SK-N-SH treated with all-trans-retinoic acid at 6 μM for 48 hours (cell line): ENCODE results near the gene PTPRN2.

Experiments used
- ARNTL ChIP-seq: fragments of 450-650 bp; formaldehyde crosslinking; IDR thresholded peaks from 2 replicates; pipeline ENCODE4 v1.5.0; 2020; ENCODE audit warnings: low read depth, mild to moderate bottlenecking, moderate library complexity, borderline replicate concordance
- CSDC2 ChIP-seq: fragments of 250-450 bp; sonication (Bioruptor Pico); IDR thresholded peaks from 2 replicates; pipeline ENCODE4 v1.5.0; 2020; ENCODE audit warnings: mild to moderate bottlenecking, moderate library complexity
- ESRRG ChIP-seq: fragments of 250-450 bp; sonication (Bioruptor Pico); IDR thresholded peaks from 2 replicates; pipeline ENCODE4 v1.6.1; 2021; ENCODE audit warnings: mild to moderate bottlenecking
- PPARA ChIP-seq: fragments of 250-450 bp; sonication (Bioruptor Pico); IDR thresholded peaks from 2 replicates; pipeline ENCODE4 v1.5.0; 2020; ENCODE audit warnings: mild to moderate bottlenecking, borderline replicate concordance
- RARB ChIP-seq: fragments of 250-450 bp; sonication (Bioruptor Pico); IDR thresholded peaks from 2 replicates; pipeline ENCODE4 v1.8.0; 2021; ENCODE audit warnings: mild to moderate bottlenecking, moderate library complexity
- SNAI2 ChIP-seq: fragments of 250-450 bp; sonication (Bioruptor Pico); IDR thresholded peaks from 2 replicates; pipeline ENCODE4 v1.5.0; 2020; ENCODE audit warnings: mild to moderate bottlenecking, moderate library complexity
- TCF4 ChIP-seq: fragments of 250-450 bp; sonication (Bioruptor Pico); IDR thresholded peaks from 2 replicates; pipeline ENCODE4 v1.8.0; 2021; ENCODE audit warnings: mild to moderate bottlenecking, moderate library complexity, borderline replicate concordance
- TOX ChIP-seq: fragments of 250-450 bp; sonication (Bioruptor Pico); IDR thresholded peaks from 2 replicates; pipeline ENCODE4 v1.8.0; 2021; ENCODE audit warnings: mild to moderate bottlenecking, moderate library complexity, borderline replicate concordance
- ZNF70 ChIP-seq: fragments of 450-650 bp; formaldehyde crosslinking; IDR thresholded peaks from 2 replicates; pipeline ENCODE4 v1.5.0; 2020; ENCODE audit warnings: mild to moderate bottlenecking, moderate library complexity
- ZNF8 ChIP-seq: fragments of 450-650 bp; formaldehyde crosslinking; IDR thresholded peaks from 2 replicates; pipeline ENCODE4 v1.5.0; 2020; ENCODE audit warnings: mild to moderate bottlenecking, moderate library complexity
- TF ChIP-seq, protein P1 (sequence below): fragments of 250-450 bp; sonication (Bioruptor Pico); IDR thresholded peaks from 2 replicates; pipeline ENCODE4 v1.5.1; 2020; ENCODE audit warnings: low read depth, mild to moderate bottlenecking, moderate library complexity
- TF ChIP-seq, protein P2 (sequence below): fragments of 250-450 bp; sonication (Bioruptor Pico); IDR thresholded peaks from 2 replicates; pipeline ENCODE4 v1.5.0; 2020; ENCODE audit warnings: mild to moderate bottlenecking, moderate library complexity
- TF ChIP-seq, protein P3 (sequence below): fragments of 250-450 bp; sonication (Bioruptor Pico); IDR thresholded peaks from 2 replicates; pipeline ENCODE4 v1.8.0; 2020; ENCODE audit warnings: mild to moderate bottlenecking, moderate library complexity, borderline replicate concordance

DNA sequence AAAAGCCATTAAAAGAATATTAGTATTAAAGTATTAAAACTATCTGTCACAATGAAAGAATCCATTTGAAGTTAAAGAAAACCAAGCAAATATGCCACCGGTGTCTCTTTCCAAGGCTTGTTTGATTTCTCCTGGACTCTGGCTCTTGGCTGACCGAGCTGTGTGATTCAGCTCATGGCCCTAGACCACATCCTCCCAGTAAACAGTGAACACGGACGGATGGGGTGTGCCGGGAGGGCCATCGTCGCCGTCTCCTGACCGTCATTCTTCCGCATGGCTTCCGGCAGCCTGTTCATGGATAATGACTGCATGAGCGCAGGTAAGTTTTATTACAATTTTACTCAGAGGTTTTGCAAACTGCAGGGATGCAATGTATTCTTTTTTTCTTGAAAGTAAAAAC lies 1032.3 kb downstream of the PTPRN2 start:
- TF ChIP-seq TOX (CRISPR knock-in tag) (no peak), PPARA (CRISPR knock-in tag) (no peak), TCF4 (no peak), RARB (no peak), ARNTL (no peak), ESRRG (no peak), ZNF8 (CRISPR knock-in tag) (no peak), ZNF70 (no peak), CSDC2 (no peak), SNAI2 (CRISPR knock-in tag) (no peak)
- TF ChIP-seq, protein P1, sequence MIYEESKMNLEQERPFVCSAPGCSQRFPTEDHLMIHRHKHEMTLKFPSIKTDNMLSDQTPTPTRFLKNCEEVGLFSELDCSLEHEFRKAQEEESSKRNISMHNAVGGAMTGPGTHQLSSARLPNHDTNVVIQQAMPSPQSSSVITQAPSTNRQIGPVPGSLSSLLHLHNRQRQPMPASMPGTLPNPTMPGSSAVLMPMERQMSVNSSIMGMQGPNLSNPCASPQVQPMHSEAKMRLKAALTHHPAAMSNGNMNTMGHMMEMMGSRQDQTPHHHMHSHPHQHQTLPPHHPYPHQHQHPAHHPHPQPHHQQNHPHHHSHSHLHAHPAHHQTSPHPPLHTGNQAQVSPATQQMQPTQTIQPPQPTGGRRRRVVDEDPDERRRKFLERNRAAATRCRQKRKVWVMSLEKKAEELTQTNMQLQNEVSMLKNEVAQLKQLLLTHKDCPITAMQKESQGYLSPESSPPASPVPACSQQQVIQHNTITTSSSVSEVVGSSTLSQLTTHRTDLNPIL (CRISPR knock-in tag), result no peak
- TF ChIP-seq, protein P2, sequence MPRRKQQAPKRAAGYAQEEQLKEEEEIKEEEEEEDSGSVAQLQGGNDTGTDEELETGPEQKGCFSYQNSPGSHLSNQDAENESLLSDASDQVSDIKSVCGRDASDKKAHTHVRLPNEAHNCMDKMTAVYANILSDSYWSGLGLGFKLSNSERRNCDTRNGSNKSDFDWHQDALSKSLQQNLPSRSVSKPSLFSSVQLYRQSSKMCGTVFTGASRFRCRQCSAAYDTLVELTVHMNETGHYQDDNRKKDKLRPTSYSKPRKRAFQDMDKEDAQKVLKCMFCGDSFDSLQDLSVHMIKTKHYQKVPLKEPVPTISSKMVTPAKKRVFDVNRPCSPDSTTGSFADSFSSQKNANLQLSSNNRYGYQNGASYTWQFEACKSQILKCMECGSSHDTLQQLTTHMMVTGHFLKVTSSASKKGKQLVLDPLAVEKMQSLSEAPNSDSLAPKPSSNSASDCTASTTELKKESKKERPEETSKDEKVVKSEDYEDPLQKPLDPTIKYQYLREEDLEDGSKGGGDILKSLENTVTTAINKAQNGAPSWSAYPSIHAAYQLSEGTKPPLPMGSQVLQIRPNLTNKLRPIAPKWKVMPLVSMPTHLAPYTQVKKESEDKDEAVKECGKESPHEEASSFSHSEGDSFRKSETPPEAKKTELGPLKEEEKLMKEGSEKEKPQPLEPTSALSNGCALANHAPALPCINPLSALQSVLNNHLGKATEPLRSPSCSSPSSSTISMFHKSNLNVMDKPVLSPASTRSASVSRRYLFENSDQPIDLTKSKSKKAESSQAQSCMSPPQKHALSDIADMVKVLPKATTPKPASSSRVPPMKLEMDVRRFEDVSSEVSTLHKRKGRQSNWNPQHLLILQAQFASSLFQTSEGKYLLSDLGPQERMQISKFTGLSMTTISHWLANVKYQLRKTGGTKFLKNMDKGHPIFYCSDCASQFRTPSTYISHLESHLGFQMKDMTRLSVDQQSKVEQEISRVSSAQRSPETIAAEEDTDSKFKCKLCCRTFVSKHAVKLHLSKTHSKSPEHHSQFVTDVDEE (CRISPR knock-in tag), result no peak
- TF ChIP-seq, protein P3, sequence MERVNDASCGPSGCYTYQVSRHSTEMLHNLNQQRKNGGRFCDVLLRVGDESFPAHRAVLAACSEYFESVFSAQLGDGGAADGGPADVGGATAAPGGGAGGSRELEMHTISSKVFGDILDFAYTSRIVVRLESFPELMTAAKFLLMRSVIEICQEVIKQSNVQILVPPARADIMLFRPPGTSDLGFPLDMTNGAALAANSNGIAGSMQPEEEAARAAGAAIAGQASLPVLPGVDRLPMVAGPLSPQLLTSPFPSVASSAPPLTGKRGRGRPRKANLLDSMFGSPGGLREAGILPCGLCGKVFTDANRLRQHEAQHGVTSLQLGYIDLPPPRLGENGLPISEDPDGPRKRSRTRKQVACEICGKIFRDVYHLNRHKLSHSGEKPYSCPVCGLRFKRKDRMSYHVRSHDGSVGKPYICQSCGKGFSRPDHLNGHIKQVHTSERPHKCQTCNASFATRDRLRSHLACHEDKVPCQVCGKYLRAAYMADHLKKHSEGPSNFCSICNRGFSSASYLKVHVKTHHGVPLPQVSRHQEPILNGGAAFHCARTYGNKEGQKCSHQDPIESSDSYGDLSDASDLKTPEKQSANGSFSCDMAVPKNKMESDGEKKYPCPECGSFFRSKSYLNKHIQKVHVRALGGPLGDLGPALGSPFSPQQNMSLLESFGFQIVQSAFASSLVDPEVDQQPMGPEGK, result no peak
